H1 (cell line): ENCODE results near the gene RNASE11. TPM values are rescaled to one million over a fixed set of nuclear protein-coding genes. Genes with fewer than 3 reads are reported as not detected.

Experiments used
- CHD2 ChIP-seq: IDR thresholded peaks from 2 replicates; pipeline ENCODE4 v1.6.1; 2012; ENCODE audit warnings: low read length, improper control_type of control experiment
- CTBP2 ChIP-seq: IDR thresholded peaks from 2 replicates; pipeline ENCODE4 v1.7.0; 2011; ENCODE audit warnings: borderline replicate concordance, mild to moderate bottlenecking, moderate library complexity, mixed read lengths, low read length; ENCODE audit not compliant: insufficient read depth, insufficient read length
- EZH2 ChIP-seq: fragments of 200-600 bp; sonication (generic); IDR thresholded peaks from 2 replicates; pipeline ENCODE4 v1.7.1; 2012; ENCODE audit warnings: low read depth, mild to moderate bottlenecking, moderate library complexity, low read length, inconsistent platforms; ENCODE audit not compliant: severe bottlenecking
- HDAC2 ChIP-seq, 2 experiments: fragments of 300-600 bp in 1 of 2; sonication (generic) in 1 of 2; IDR thresholded peaks; 2 replicates each; pipeline ENCODE4 v1.6.1; 2011 to 2012; ENCODE audit warnings: low read depth in 2 of 2, low read length in 2 of 2, mild to moderate bottlenecking in 2 of 2, moderate library complexity in 2 of 2, borderline replicate concordance in 1 of 2, inconsistent platforms in 1 of 2
- JUND ChIP-seq: IDR thresholded peaks from 2 replicates; pipeline ENCODE4 v1.6.1; 2011; ENCODE audit warnings: mild to moderate bottlenecking, improper control_type of control experiment, low read length
- TCF12 ChIP-seq: IDR thresholded peaks from 2 replicates; pipeline ENCODE4 v1.6.1; 2011; ENCODE audit warnings: low read depth, mild to moderate bottlenecking, low read length
- polyA plus RNA-seq, 7 experiments: library from polyadenylated mRNA; depleted of rRNA in 3 of 7; stranded (reverse) in 5 of 7; unstranded in 2 of 7; fragments of >200 nt in 5 of 7; fragments of 200-250 nt in 2 of 7; gene quantifications; 1 replicate in 5 of 7; 2 replicates in 1 of 7; 4 replicates in 1 of 7; pipeline versions ENCODE4 v1.2.1 to v1.2.3, GENCODE V29; 2011 to 2013; ENCODE audit warnings: missing spikeins in 2 of 7, mixed read lengths in 2 of 7
- total RNA-seq: library from RNA; stranded (reverse); fragmentation: NEBNext Ultra II Directional; extraction: Animal tissue kit (Norgen Biotek cat#: 25700); gene quantifications from 2 replicates; pipeline ENCODE4 v1.2.1, GENCODE V29; 2021
- TF ChIP-seq, protein P1 (sequence below): fragments of 300-600 bp; sonication (generic); IDR thresholded peaks from 2 replicates; pipeline ENCODE4 v1.7.1; 2012; ENCODE audit warnings: low read length, moderate library complexity, mild to moderate bottlenecking, inconsistent platforms; ENCODE audit not compliant: insufficient replicate concordance

RNASE11 gene
- total and polyA plus RNA-seq, 2 of the 8 experiments (the other 6 are each of a cell fraction or from before 2014, with no cell fraction given): not detected

DNA sequence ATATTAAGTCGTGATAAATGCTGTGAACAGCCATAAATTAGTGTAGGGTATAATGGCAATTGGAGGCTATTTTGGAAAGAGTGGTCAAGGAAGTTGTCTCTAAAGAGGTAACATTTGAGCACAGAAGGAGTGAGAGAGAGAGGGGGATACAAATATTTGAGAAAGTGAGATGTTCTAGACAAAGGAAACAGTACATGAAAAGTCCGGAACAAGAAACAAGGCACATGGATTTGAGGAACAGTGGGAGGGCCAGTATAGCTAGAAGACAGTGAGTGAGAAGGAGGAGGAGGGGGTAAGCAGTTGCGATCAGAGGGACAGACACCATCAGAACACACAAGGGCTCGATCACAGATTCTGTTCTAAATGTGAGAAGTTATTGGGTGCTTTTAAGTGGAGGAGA lies 23.5 kb upstream of the RNASE11 start (continued):
- TF ChIP-seq, protein P1, sequence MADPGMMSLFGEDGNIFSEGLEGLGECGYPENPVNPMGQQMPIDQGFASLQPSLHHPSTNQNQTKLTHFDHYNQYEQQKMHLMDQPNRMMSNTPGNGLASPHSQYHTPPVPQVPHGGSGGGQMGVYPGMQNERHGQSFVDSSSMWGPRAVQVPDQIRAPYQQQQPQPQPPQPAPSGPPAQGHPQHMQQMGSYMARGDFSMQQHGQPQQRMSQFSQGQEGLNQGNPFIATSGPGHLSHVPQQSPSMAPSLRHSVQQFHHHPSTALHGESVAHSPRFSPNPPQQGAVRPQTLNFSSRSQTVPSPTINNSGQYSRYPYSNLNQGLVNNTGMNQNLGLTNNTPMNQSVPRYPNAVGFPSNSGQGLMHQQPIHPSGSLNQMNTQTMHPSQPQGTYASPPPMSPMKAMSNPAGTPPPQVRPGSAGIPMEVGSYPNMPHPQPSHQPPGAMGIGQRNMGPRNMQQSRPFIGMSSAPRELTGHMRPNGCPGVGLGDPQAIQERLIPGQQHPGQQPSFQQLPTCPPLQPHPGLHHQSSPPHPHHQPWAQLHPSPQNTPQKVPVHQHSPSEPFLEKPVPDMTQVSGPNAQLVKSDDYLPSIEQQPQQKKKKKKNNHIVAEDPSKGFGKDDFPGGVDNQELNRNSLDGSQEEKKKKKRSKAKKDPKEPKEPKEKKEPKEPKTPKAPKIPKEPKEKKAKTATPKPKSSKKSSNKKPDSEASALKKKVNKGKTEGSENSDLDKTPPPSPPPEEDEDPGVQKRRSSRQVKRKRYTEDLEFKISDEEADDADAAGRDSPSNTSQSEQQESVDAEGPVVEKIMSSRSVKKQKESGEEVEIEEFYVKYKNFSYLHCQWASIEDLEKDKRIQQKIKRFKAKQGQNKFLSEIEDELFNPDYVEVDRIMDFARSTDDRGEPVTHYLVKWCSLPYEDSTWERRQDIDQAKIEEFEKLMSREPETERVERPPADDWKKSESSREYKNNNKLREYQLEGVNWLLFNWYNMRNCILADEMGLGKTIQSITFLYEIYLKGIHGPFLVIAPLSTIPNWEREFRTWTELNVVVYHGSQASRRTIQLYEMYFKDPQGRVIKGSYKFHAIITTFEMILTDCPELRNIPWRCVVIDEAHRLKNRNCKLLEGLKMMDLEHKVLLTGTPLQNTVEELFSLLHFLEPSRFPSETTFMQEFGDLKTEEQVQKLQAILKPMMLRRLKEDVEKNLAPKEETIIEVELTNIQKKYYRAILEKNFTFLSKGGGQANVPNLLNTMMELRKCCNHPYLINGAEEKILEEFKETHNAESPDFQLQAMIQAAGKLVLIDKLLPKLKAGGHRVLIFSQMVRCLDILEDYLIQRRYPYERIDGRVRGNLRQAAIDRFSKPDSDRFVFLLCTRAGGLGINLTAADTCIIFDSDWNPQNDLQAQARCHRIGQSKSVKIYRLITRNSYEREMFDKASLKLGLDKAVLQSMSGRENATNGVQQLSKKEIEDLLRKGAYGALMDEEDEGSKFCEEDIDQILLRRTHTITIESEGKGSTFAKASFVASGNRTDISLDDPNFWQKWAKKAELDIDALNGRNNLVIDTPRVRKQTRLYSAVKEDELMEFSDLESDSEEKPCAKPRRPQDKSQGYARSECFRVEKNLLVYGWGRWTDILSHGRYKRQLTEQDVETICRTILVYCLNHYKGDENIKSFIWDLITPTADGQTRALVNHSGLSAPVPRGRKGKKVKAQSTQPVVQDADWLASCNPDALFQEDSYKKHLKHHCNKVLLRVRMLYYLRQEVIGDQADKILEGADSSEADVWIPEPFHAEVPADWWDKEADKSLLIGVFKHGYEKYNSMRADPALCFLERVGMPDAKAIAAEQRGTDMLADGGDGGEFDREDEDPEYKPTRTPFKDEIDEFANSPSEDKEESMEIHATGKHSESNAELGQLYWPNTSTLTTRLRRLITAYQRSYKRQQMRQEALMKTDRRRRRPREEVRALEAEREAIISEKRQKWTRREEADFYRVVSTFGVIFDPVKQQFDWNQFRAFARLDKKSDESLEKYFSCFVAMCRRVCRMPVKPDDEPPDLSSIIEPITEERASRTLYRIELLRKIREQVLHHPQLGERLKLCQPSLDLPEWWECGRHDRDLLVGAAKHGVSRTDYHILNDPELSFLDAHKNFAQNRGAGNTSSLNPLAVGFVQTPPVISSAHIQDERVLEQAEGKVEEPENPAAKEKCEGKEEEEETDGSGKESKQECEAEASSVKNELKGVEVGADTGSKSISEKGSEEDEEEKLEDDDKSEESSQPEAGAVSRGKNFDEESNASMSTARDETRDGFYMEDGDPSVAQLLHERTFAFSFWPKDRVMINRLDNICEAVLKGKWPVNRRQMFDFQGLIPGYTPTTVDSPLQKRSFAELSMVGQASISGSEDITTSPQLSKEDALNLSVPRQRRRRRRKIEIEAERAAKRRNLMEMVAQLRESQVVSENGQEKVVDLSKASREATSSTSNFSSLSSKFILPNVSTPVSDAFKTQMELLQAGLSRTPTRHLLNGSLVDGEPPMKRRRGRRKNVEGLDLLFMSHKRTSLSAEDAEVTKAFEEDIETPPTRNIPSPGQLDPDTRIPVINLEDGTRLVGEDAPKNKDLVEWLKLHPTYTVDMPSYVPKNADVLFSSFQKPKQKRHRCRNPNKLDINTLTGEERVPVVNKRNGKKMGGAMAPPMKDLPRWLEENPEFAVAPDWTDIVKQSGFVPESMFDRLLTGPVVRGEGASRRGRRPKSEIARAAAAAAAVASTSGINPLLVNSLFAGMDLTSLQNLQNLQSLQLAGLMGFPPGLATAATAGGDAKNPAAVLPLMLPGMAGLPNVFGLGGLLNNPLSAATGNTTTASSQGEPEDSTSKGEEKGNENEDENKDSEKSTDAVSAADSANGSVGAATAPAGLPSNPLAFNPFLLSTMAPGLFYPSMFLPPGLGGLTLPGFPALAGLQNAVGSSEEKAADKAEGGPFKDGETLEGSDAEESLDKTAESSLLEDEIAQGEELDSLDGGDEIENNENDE: no peak
- TF ChIP-seq CHD2 (no peak), JUND (no peak), HDAC2 (IDR thresholded peaks at IDR 0.05; ENCODE audit: borderline replicate concordance in 1 of 2, low read depth in 2 of 2, low read length in 2 of 2) (no peak), TCF12 (no peak), CTBP2 (no peak), EZH2 (no peak)
